Renal cortex interstitium (tissue), 15 donors: ENCODE results near the gene SPSB3. TPM values are rescaled to one million over a fixed set of nuclear protein-coding genes. Genes with fewer than 3 reads are reported as not detected.

Source experiments
- DNase-seq, 11 donors: peaks; one replicate each; pipeline ENCODE4 v3.0.0-alpha.2; 2013; ENCODE audit warnings: low read depth in 9 of 11, low spot score in 4 of 11; ENCODE audit errors: extremely low read depth in 1 of 11
- long read RNA-seq, 16 experiments: transcript quantifications; one replicate each; lab custom pipeline, GENCODE V29; 2026
- polyA plus RNA-seq, 3 donors: library from polyadenylated mRNA; unstranded; fragments of 120-200 nt; gene quantifications; one replicate each; pipeline ENCODE4 v1.2.1, GENCODE V29; 2013; ENCODE audit not compliant: insufficient read length in 3 of 3

Gene SPSB3
- 10 to 100 TPM; 28.2 to 49.1 (median 46.0) TPM for polyA plus RNA-seq
- long read RNA-seq, donor 1, transcript SPSB3-201 (6 exons, 1,449 nt), result minor isoform, 5 of 25 reads
- long read RNA-seq, donor 1, transcript SPSB3-208 (7 exons, 1,784 nt), result major isoform, 10 of 25 reads
- long read RNA-seq, donor 1, transcript SPSB3-209 (6 exons, 1,628 nt), result minor isoform, 5 of 25 reads
- long read RNA-seq, donor 1, partial matches to known transcripts, result 5 of 25 reads
- long read RNA-seq, donor 1, other reads (novel, unspliced or antisense), result 0 of 25 reads
- long read RNA-seq, donor 2, transcript SPSB3-208 (7 exons, 1,784 nt), result major isoform, 9 of 17 reads
- long read RNA-seq, donor 2, partial matches to known transcripts, result 0 of 17 reads
- long read RNA-seq, donor 2, other reads (novel, unspliced or antisense), result 0 of 17 reads
- long read RNA-seq, donor 3, transcript SPSB3-208 (7 exons, 1,784 nt), result major isoform, 17 of 43 reads
- long read RNA-seq, donor 3, transcript SPSB3-201 (6 exons, 1,449 nt), result minor isoform, 5 of 43 reads
- long read RNA-seq, donor 3, transcript SPSB3-209 (6 exons, 1,628 nt), result minor isoform, 8 of 43 reads
- long read RNA-seq, donor 3, partial matches to known transcripts, result 10 of 43 reads
- long read RNA-seq, donor 3, other reads (novel, unspliced or antisense), result 0 of 43 reads
- long read RNA-seq, donor 4, transcript SPSB3-201 (6 exons, 1,449 nt), result minor isoform, 6 of 108 reads
- long read RNA-seq, donor 4, transcript SPSB3-208 (7 exons, 1,784 nt), result major isoform, 10 of 108 reads
- long read RNA-seq, donor 4, transcript SPSB3-209 (6 exons, 1,628 nt), result major isoform, 10 of 108 reads
- long read RNA-seq, donor 4, transcript SPSB3-202 (5 exons, 1,509 nt), result minor isoform, 8 of 108 reads
- long read RNA-seq, donor 4, partial matches to known transcripts, result 46 of 108 reads
- long read RNA-seq, donor 4, other reads (novel, unspliced or antisense), result 26 of 108 reads
- long read RNA-seq, donor 5, result 0 reads
- long read RNA-seq, donor 6, transcript SPSB3-209 (6 exons, 1,628 nt), result minor isoform, 8 of 83 reads
- long read RNA-seq, donor 6, transcript SPSB3-208 (7 exons, 1,784 nt), result major isoform, 10 of 83 reads
- long read RNA-seq, donor 6, partial matches to known transcripts, result 51 of 83 reads
- long read RNA-seq, donor 6, other reads (novel, unspliced or antisense), result 7 of 83 reads
- long read RNA-seq, donor 7, transcript SPSB3-208 (7 exons, 1,784 nt), result major isoform, 19 of 44 reads
- long read RNA-seq, donor 7, transcript SPSB3-209 (6 exons, 1,628 nt), result minor isoform, 8 of 44 reads
- long read RNA-seq, donor 7, partial matches to known transcripts, result 10 of 44 reads
- long read RNA-seq, donor 7, other reads (novel, unspliced or antisense), result 0 of 44 reads
- long read RNA-seq, donor 8, result 0 reads
- long read RNA-seq, donor 9, transcript SPSB3-209 (6 exons, 1,628 nt), result minor isoform, 6 of 122 reads
- long read RNA-seq, donor 9, transcript SPSB3-208 (7 exons, 1,784 nt), result major isoform, 16 of 122 reads
- long read RNA-seq, donor 9, transcript SPSB3-201 (6 exons, 1,449 nt), result minor isoform, 6 of 122 reads
- long read RNA-seq, donor 9, partial matches to known transcripts, result 48 of 122 reads
- long read RNA-seq, donor 9, other reads (novel, unspliced or antisense), result 41 of 122 reads
- long read RNA-seq, donor 10, transcript SPSB3-208 (7 exons, 1,784 nt), result major isoform, 15 of 26 reads
- long read RNA-seq, donor 10, partial matches to known transcripts, result 0 of 26 reads
- long read RNA-seq, donor 10, other reads (novel, unspliced or antisense), result 0 of 26 reads
- long read RNA-seq, donor 11, transcript SPSB3-201 (6 exons, 1,449 nt), result minor isoform, 5 of 33 reads
- long read RNA-seq, donor 11, transcript SPSB3-208 (7 exons, 1,784 nt), result major isoform, 12 of 33 reads
- long read RNA-seq, donor 11, partial matches to known transcripts, result 8 of 33 reads
- long read RNA-seq, donor 11, other reads (novel, unspliced or antisense), result 0 of 33 reads
- long read RNA-seq, donor 12, transcript SPSB3-209 (6 exons, 1,628 nt), result major isoform, 6 of 13 reads
- long read RNA-seq, donor 12, partial matches to known transcripts, result 0 of 13 reads
- long read RNA-seq, donor 12, other reads (novel, unspliced or antisense), result 0 of 13 reads
- long read RNA-seq, donor 13, result 0 reads
- long read RNA-seq, donor 14, transcript SPSB3-208 (7 exons, 1,784 nt), result major isoform, 19 of 134 reads
- long read RNA-seq, donor 14, transcript SPSB3-209 (6 exons, 1,628 nt), result minor isoform, 6 of 134 reads
- long read RNA-seq, donor 14, partial matches to known transcripts, result 61 of 134 reads
- long read RNA-seq, donor 14, other reads (novel, unspliced or antisense), result 44 of 134 reads
- long read RNA-seq, donor 15, transcript SPSB3-209 (6 exons, 1,628 nt), result major isoform, 9 of 15 reads
- long read RNA-seq, donor 15, partial matches to known transcripts, result 0 of 15 reads
- long read RNA-seq, donor 15, other reads (novel, unspliced or antisense), result 0 of 15 reads
- long read RNA-seq, donor 16, transcript SPSB3-209 (6 exons, 1,628 nt), result minor isoform, 15 of 304 reads
- long read RNA-seq, donor 16, transcript SPSB3-208 (7 exons, 1,784 nt), result major isoform, 43 of 304 reads
- long read RNA-seq, donor 16, transcript SPSB3-201 (6 exons, 1,449 nt), result minor isoform, 12 of 304 reads
- long read RNA-seq, donor 16, partial matches to known transcripts, result 117 of 304 reads
- long read RNA-seq, donor 16, other reads (novel, unspliced or antisense), result 111 of 304 reads

DNA sequence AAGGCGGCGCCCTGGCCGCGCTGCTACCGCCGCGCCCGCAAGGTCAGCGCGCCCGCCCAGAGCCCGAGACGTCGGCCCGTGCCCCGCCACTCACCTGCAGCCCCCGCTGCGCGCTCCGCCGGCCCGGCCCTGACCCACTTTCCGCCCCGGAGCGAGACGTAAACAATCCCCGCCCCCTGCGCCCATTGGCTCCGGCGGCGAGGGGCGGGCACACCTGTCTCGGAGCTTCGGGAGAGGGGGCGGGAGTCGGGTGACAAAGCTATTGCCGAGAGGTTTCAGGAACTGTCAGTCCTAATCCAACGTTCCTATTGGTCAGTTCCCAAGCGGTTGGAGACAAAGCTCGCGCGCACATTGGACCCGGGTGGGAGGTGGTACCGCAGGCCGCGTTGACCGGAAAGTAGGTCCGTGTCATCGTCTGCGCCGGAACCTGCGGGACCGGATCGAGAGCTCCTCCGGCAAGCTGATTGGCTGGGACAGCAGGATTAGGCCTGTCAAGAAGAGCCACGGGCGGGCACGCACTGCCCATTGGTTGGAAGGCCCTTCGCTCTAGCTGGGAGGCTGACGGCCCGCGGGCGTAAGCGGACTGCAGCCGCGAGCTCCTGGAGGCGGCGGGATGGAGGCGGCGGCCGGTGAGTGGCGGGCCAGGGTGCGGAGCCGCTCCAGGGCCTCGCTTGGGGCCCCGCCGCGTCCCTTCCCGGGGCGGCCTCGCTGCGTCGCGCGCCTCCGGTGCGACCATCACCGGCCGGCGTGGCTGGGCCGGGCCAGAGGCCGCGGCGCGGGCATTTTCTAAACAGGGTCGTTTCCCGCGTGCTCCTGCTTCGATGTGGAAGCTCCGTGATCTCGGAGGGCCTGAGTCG lies at the start of gene SPSB3, which contains the start of gene NUBP2:
Gene SPSB3, minus strand, starts transcription at position 164 of the 857 bp plus-strand sequence. CDS start 1,088 bp downstream, outside the sequence.
Gene NUBP2, plus strand, starts transcription at position 553 of the 857 bp plus-strand sequence. Its CDS starts 61 bp downstream, at position 614.
- DNase-seq, result peak; percentile 98 to 100 (median 100)

DNA sequence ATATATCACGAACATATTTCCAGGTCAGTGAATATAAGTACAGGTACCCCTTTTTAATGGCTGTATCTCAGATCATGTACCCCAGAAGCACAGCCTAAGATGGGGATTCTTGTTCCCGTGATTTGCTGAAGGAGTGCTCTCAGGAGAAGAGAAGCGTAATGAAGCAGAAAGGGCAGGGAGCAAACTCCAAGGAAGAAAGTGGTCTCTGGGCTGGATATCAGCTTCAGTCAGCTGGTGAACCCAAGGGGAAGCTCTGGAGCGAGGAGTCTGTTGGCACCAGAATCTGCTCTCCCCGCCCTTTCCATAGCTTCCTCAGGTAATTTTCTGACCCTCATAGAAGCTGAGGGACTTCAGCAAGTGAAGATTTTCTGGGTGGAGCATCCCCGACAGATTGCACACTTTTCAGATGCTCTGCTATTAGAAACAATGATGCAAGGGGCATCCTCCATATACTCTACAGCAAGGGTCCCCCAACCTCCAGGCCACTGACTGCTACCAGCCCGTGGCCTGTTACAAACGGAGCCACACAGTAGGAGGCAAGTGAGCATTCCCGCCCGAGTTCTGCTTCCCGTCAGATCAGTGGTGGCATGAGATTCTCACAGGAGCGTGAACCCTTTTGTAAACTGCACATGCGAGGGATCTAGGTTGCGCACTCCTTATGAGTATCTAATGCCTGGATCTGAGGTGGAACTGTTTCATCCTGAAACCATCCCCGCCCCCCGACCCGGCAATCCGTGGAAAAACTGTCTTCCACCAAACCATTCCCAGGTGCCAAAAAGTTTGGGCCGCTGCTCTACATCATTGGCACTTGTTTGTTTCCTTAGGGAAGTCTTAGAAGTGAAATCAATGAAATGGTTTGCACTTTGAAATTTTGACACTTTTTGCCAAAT lies 49.1 kb upstream of the SPSB3 start:
- no peak for DNase-seq

DNA sequence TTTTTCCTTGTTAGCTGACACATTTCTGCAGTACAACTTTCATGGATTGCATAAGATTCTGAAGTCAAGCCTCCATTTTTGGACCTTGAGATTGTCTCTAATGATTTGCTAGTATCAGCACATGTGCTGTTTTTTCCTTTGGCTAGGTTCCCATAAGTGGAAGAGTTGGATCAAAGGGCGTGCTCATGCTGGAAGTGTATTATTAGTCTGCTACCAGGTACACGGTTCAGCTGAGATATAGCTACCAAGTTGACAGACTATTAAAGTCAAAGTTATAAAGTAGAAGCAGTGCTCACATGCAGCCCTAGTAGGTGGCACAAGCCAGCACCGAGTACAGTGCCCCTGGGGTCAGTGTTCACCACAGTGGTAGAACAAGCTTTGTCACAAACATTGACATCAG lies 47.8 kb upstream of the SPSB3 start:
- DNase-seq, result no peak

DNA sequence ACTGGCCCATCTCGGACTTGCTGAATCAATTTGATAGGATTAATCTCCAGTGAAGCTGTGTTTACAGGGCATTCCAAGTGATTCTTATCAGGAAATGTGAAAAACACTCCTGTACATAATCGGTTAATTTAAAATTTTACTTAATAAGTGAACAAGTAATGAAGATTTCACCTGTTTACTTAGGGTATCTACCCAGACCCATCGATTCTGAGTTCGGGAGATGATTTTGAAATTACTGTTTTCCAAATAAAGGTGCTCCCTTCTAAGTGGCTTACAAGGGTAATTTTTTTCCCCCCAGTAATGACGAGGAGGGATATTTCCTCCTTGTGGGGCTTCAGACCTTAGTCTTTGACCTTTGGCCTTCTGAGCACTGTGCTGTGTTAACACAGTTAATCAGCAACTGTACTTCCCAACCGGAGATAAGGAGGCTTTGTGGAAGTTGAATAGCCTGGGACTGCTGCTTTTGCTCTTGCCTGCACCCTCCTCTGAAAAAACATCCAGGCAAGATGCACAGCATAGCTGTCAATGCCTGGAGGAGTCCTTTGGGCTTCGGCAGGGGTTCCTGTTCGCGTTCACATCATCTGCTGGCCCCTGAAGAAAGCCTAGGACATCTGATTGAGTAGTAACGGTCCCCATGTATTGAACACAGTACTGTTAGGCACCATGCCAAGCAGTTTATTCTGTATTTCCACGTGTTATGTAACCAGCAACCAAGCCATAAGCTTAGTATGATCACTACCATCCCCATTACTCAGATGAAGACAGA lies 46.5 kb upstream of the SPSB3 start:
- peak in 2 of 11 donors; percentile 11 to 35 for DNase-seq

DNA sequence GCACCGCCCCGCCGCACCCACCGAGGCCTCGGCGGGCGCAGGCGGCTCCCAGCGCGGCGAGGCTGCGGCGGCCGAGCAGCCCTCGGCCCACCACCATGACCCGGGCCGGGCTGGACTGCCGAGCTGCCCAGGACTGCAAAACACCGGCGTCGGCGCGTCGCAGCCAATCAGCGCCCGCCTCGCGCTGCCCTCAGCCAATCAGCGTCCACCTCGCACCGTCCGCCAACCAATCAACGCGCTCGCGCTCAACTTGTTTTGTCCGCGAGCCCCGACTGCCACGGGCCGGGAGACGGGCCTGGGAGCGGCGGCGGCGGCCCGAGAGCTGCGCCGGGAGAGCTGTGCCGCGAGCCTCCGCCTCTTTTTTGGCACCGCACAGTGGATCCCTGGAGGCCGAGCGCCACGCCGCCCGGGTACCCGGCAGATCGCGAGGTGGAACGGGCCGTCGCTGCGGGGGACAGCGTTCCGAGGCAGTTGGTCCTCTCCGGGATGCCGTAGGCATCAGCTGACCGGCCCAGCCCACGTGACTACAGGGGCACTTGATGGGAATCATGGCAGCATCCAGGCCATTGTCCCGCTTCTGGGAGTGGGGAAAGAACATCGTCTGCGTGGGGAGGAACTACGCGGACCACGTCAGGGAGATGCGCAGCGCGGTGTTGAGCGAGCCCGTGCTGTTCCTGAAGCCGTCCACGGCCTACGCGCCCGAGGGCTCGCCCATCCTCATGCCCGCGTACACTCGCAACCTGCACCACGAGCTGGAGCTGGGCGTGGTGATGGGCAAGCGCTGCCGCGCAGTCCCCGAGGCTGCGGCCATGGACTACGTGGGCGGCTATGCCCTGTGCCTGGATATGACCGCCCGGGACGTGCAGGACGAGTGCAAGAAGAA lies 44.6 kb upstream of the SPSB3 start, which contains the start of the genes FAHD1 and HAGH:
Gene FAHD1, plus strand, starts transcription at position 516 of the 883 bp plus-strand sequence. Its CDS starts 33 bp downstream, at position 549.
Gene HAGH, minus strand, starts transcription at position 135 of the 883 bp plus-strand sequence. Its CDS starts 38 bp downstream, at position 97.
- peak; percentile 84 to 94 (median 91) for DNase-seq

DNA sequence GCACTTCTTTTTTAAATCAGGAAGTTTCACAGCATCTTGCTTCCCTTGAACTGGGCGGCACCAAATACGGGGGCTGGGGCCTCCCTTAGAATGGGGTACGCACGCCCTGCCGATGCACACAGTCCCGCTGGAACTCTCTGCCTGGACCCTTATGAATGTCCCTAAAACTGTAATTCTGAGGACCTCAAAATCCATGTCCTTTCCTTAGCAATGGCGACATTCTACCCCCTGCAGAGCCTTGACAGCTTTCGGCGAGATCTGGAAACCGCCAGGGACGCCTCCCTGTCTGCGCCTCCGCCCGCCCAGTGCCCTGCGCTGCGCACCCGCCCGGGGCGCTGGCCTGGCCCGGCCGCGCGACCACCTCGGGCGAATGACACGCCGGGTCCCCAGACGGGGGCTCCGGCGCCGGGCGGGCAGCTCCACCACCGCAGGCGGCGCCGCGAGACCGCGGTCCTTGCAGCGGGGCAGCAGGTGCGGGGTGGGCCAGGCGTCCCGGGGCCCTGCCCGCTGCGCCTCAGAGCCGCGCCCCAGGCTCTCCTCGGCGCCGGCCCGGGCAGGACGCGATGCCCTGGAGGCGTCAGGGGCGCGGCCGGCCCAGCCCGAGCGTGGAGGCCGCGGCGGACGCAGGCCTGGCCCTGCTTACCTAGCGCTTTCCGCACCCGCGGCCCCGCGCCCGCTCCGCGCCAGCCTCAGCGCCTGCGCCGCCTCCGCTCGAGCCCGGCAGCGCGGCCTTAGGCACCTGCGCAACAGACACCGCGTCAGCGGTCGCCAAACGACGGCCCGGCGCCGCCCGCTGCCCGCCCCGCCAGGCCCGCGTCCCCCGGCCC lies 43.7 kb upstream of the SPSB3 start:
- DNase-seq, result peak in 2 of 11 donors; percentile 26 to 34

DNA sequence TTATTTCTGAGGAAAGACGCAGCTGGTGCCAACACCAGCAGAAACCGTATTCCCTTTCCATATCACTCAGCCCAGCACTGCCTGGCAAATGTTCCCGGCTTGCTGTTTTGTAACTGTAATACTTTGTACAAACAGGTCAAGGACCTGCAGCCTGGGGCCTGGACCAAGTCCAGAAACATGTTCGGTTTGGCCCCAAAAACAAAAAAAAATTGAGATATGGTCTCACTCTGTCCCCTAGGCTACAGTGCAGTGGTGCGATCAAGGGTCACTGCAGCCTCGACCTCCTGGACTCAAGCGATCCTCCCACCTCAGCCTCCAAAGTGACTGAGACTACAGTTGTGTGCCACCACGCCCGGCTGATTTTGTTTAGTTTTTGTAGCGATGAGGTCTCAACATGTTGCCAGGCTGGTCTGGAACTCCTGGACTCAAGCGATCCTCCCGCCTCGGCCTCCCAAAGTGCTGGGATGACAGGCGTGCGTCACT lies 43.1 kb upstream of the SPSB3 start:
- no peak for DNase-seq

DNA sequence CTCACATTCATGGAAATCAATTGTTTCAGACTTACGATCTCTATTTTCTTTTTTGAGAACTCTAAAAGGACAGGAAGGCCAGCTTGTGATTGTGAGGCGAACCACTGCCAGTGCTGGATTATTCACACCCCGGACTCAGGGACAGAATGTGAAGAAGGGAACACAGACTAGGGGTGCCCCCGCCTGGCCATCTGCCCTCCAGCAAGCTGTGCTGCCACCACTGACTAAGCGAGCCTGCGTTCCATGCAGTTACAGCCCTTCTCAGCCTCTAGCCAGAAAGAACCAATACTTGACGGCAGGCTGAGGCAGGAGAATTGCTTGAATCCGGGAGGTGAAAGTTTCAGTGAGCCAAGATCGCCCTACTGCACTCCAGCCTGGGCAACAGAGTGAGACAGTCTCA lies 41.5 kb upstream of the SPSB3 start:
- DNase-seq, result peak in 1 of 11 donors; percentile 13

DNA sequence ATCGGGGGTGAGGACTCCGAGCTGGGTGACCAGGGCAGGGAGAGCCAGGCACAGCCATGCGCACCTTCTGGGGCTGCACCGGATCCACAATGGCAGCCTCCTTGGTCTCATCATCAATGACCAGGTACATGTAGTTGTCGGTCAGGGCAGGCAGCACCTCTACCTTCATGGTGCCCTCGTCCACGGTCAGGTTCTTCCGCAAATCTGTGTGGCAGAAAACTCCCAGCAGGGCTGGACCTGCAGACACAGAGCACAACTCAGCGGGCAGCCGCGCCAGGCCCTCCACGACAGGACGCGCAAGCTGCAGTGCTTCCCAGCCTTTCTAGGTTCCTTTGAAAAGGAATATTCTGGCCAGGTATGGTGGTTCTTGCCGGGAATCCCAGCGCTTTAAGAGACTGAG lies 40.4 kb upstream of the SPSB3 start:
- DNase-seq, result no peak

DNA sequence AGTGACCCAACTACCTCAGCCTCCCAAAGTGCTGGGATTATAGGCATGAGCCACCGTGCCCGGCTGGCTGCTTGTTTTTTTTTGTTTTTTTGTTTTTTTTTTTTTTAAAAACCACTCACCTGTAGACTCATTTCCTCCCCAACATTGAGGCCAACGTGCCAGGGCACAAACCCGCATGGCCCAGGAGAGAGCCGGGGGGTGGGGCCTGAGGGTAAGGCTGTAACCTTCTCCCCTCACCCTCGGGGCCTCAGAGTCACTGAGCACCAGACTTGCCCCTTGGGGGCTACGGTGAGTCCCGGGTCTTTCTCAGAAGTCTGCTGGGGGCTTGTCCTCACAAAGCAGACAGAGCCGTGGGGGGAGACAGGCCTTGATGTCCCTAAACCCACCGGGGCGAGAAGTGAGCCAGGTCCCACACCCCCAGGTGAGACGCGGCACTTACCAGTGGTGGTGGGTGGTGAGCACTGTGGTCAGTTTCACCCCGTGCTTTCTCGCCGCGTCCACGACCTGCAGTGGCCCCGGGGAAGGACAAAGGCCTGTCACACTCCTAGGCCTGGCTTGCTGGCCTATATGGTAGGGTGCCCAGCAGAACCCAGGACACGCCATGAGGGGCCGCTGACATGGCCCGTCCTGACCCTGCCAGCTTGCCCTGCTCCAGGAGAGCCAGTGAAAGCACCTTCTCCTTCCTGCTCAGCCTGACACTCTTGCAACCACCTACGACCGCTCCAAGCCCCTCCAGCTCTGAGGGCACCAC lies 39.7 kb upstream of the SPSB3 start:
- DNase-seq, result no peak

DNA sequence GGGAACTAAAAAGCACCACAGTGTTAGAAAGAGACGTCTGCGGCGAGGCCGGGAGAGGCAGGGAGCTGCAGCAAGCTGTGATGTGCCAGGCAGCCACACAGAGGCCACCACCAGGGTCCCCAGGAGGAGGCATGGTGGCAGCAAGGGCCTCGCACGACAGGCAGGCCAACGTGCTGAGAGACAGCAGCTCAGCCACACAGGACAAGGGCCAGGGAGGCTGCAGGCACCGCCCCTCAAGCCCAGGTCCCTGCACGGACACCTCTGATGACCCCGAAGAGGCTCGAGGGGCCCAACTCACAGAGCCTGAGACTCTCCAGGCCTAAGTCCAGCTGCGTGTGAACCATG lies 38.5 kb upstream of the SPSB3 start:
- DNase-seq, result no peak
